ENCODE results near the gene KRTAP10-7.
"Not testable (repeated sequence)": the region's sequence is repeated elsewhere in the genome, so short reads cannot be mapped to it uniquely, and the experiment has no call there.

Gene KRTAP10-7

GRCh38 chr21:44606495-44606894 is 6.1 kb downstream of the KRTAP10-7 start:
- no peak for TF ChIP-seq CTCF (IDR thresholded peaks at IDR 0.05; ENCODE audit: extremely low read depth, insufficient read depth, missing control alignments)
- in situ Hi-C loops (cut with MboI; ENCODE audit: low pct_unique_long_range_greater_than_20kb, low sequenced_read_pairs, unreplicated experiment) = no loop called here

GRCh38 chr21:44609193-44609592 is 8.8 kb downstream of the KRTAP10-7 start:
- in situ Hi-C loops (cut with MboI; ENCODE audit: low pct_unique_long_range_greater_than_20kb, low sequenced_read_pairs, unreplicated experiment) = no loop called here
- TF ChIP-seq CTCF (IDR thresholded peaks at IDR 0.05; ENCODE audit: extremely low read depth, insufficient read depth, missing control alignments) = no peak
- no peak for DNase-seq (ENCODE audit: low spot score)

More at GRCh38 chr21:44606495-44606894, 6.1 kb downstream of the KRTAP10-7 start:
- no peak for DNase-seq (ENCODE audit: low spot score)

GRCh38 chr21:44610157-44610843 is 9.9 kb downstream of the KRTAP10-7 start:
- DNase-seq (ENCODE audit: low spot score); in situ Hi-C loops (cut with MboI; ENCODE audit: low pct_unique_long_range_greater_than_20kb, low sequenced_read_pairs, unreplicated experiment): not testable (repeated sequence)

GRCh38 chr21:44611551-44611950 is 11.2 kb downstream of the KRTAP10-7 start:
- no peak for TF ChIP-seq CTCF (IDR thresholded peaks at IDR 0.05; ENCODE audit: extremely low read depth, insufficient read depth, missing control alignments)
- DNase-seq (ENCODE audit: low spot score) = no peak
- in situ Hi-C loops (cut with MboI; ENCODE audit: low pct_unique_long_range_greater_than_20kb, low sequenced_read_pairs, unreplicated experiment) = no loop called here

GRCh38 chr21:44612029-44612486 is 11.7 kb downstream of the KRTAP10-7 start, which contains the start of gene KRTAP10-8:
TSS of gene KRTAP10-8 (plus strand) at chr21:44612079. CDS start at chr21:44612101, 22 bp downstream.
- in situ Hi-C loops (cut with MboI; ENCODE audit: low pct_unique_long_range_greater_than_20kb, low sequenced_read_pairs, unreplicated experiment) = no loop called here
- no peak for DNase-seq (ENCODE audit: low spot score)
- TF ChIP-seq CTCF (IDR thresholded peaks at IDR 0.05; ENCODE audit: extremely low read depth, insufficient read depth, missing control alignments) = no peak

- in situ Hi-C loops (cut with MboI; ENCODE audit: low pct_unique_long_range_greater_than_20kb, low sequenced_read_pairs, unreplicated experiment) = no loop called here
- no peak for TF ChIP-seq CTCF (IDR thresholded peaks at IDR 0.05; ENCODE audit: extremely low read depth, insufficient read depth, missing control alignments)
- no peak for DNase-seq (ENCODE audit: low spot score)
These were observed 12.4 kb downstream of the KRTAP10-7 start for GRCh38 chr21:44612669-44613229.
